ENCODE results near the gene CYP1B1.

The CYP1B1 gene

DNA sequence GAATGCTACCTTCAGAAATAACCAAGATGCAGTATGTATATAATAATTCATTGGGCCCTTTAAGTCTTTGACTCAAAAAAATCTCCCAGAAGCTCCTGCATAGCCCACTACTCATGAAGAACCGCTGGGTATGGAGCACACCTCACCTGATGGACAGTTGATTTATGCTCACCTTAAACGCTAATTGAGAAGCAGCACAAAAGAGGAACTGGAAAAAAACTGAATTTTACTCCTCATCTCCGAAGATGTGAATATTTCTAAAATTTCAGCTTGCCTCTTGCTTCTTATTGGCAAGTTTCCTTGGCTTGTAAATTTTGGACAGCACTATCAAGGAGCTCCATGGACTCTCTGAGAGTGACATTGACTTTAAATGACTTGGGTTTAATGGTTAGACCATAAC is 5.5 kb downstream of the CYP1B1 start:
- Histone ChIP-seq H3K27ac (ENCODE audit: low read depth, low read length, poor library complexity, severe bottlenecking) (no peak overlapping the region), H2AFZ (ENCODE audit: low read length) (no peak overlapping the region), H3K27me3 (ENCODE audit: insufficient read depth, low read length) (no peaks in the 10 kb centered on the region), H3K4me1 (ENCODE audit: insufficient read depth, low read length, severe bottlenecking) (no peaks in the 10 kb centered on the region), H3K9me2 (ENCODE audit: low read depth, low read length) (no peaks in the 10 kb centered on the region), H3K9ac (ENCODE audit: low read length) (no peak overlapping the region), H3K9me3 (ENCODE audit: low read length) (no peaks in the 10 kb centered on the region), H3K79me2 (ENCODE audit: insufficient read depth, low read length) (no peaks in the 10 kb centered on the region), H3K36me3 (ENCODE audit: insufficient read depth, low read length) (no peaks in the 10 kb centered on the region), H3K4me2 (ENCODE audit: low read length) (no peak overlapping the region), H3F3A (ENCODE audit: insufficient read depth, low read length) (no peaks in the 10 kb centered on the region), H4K20me1 (ENCODE audit: insufficient read depth, low read length) (no peaks in the 10 kb centered on the region), H3K4me3 (ENCODE audit: low read depth, low read length, poor library complexity, severe bottlenecking) (no peak overlapping the region)
- TF ChIP-seq EZH2 (IDR thresholded peaks at IDR 0.05; ENCODE audit: borderline replicate concordance, low read length): no peak
- TF ChIP-seq, protein P1, sequence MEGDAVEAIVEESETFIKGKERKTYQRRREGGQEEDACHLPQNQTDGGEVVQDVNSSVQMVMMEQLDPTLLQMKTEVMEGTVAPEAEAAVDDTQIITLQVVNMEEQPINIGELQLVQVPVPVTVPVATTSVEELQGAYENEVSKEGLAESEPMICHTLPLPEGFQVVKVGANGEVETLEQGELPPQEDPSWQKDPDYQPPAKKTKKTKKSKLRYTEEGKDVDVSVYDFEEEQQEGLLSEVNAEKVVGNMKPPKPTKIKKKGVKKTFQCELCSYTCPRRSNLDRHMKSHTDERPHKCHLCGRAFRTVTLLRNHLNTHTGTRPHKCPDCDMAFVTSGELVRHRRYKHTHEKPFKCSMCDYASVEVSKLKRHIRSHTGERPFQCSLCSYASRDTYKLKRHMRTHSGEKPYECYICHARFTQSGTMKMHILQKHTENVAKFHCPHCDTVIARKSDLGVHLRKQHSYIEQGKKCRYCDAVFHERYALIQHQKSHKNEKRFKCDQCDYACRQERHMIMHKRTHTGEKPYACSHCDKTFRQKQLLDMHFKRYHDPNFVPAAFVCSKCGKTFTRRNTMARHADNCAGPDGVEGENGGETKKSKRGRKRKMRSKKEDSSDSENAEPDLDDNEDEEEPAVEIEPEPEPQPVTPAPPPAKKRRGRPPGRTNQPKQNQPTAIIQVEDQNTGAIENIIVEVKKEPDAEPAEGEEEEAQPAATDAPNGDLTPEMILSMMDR (IDR thresholded peaks at IDR 0.05; ENCODE audit: low read length): no peak

DNA sequence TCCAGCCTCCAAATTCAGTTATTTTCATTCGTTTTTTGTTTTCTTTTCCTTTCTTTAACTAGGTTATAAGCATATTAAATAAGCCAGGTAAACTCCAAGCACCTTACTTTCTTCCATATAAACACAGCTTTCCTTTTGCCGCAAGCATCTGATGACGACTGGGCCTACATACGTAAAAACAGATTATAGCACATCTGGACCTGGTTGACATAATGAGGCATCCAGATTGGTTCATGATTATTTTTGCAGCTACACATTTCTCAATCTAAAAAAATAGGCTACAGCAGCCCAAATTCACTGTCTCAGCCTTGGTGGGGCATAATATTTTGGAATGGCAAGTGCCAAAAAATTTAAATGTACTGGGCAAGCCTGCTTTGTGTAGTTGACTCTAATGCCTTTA is 7.7 kb downstream of the CYP1B1 start:
- H3K79me2 ChIP-seq (ENCODE audit: insufficient read depth, low read length): no peaks in the 10 kb centered on the region
- no peak overlapping the region for H3K4me2 ChIP-seq (ENCODE audit: low read length)
- no peaks in the 10 kb centered on the region for H3F3A ChIP-seq (ENCODE audit: insufficient read depth, low read length)
- no peak overlapping the region for H3K9ac ChIP-seq (ENCODE audit: low read length)
- no peaks in the 10 kb centered on the region for H3K36me3 ChIP-seq (ENCODE audit: insufficient read depth, low read length)
- no peaks in the 10 kb centered on the region for H3K9me2 ChIP-seq (ENCODE audit: low read depth, low read length)
- no peak overlapping the region for H2AFZ ChIP-seq (ENCODE audit: low read length)
- no peak for TF ChIP-seq EZH2 (IDR thresholded peaks at IDR 0.05; ENCODE audit: borderline replicate concordance, low read length)
- TF ChIP-seq, protein P1 (IDR thresholded peaks at IDR 0.05; ENCODE audit: low read length): no peak
- H3K27ac ChIP-seq (ENCODE audit: low read depth, low read length, poor library complexity, severe bottlenecking): no peak overlapping the region
- no peaks in the 10 kb centered on the region for H3K9me3 ChIP-seq (ENCODE audit: low read length)
- H4K20me1 ChIP-seq (ENCODE audit: insufficient read depth, low read length): no peaks in the 10 kb centered on the region
- no peak overlapping the region for H3K4me3 ChIP-seq (ENCODE audit: low read depth, low read length, poor library complexity, severe bottlenecking)
- H3K4me1 ChIP-seq (ENCODE audit: insufficient read depth, low read length, severe bottlenecking): no peaks in the 10 kb centered on the region
- no peaks in the 10 kb centered on the region for H3K27me3 ChIP-seq (ENCODE audit: insufficient read depth, low read length)

DNA sequence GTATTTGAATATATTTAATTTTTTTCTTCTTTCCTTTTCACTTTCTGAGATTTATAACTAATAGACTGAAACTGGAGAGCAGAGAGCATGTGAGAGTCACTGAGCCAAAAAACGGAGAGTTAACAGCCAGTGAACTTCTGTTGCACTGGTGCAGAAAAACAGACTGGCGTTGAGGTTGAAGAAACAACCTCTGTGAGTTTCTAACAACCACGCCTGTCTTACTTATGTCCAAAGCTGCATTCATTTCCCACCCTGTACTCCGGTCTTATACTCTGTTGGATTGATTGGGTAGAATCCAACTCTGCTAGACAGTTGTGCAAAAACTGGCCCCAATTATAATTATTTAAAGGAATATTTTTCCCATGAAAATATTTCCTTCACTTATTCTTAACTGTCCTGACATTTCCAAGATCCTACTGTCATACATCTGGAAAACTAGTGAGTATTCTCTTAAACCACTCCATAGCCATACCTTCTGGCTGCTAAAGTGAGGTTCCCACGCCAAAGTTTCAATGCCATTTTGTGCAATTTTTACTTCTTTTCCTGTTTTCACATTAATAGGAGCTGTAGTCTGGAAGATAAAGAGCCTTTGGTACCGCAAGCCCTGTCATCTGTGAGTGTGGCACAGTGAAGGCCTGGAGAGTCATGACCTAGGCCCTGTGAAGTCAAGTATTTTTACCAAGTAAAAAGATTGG is 9.4 kb downstream of the CYP1B1 start:
- no peak overlapping the region for H3K4me3 ChIP-seq (ENCODE audit: low read depth, low read length, poor library complexity, severe bottlenecking)
- H3K36me3 ChIP-seq (ENCODE audit: insufficient read depth, low read length): no peaks in the 10 kb centered on the region

More for the DNA sequence above, 9.4 kb downstream of the CYP1B1 start:
- no peaks in the 10 kb centered on the region for H4K20me1 ChIP-seq (ENCODE audit: insufficient read depth, low read length)
- H3K79me2 ChIP-seq (ENCODE audit: insufficient read depth, low read length): no peaks in the 10 kb centered on the region
- no peak overlapping the region for H3K9ac ChIP-seq (ENCODE audit: low read length)
- H3K4me2 ChIP-seq (ENCODE audit: low read length): no peak overlapping the region
- H3K9me2 ChIP-seq (ENCODE audit: low read depth, low read length): no peaks in the 10 kb centered on the region
- no peak overlapping the region for H2AFZ ChIP-seq (ENCODE audit: low read length)
- H3K27me3 ChIP-seq (ENCODE audit: insufficient read depth, low read length): no peaks in the 10 kb centered on the region
- no peaks in the 10 kb centered on the region for H3K9me3 ChIP-seq (ENCODE audit: low read length)
- H3F3A ChIP-seq (ENCODE audit: insufficient read depth, low read length): no peaks in the 10 kb centered on the region
- no peak for TF ChIP-seq EZH2 (IDR thresholded peaks at IDR 0.05; ENCODE audit: borderline replicate concordance, low read length)
- TF ChIP-seq, protein P1 (IDR thresholded peaks at IDR 0.05; ENCODE audit: low read length): no peak
- no peaks in the 10 kb centered on the region for H3K4me1 ChIP-seq (ENCODE audit: insufficient read depth, low read length, severe bottlenecking)
- H3K27ac ChIP-seq (ENCODE audit: low read depth, low read length, poor library complexity, severe bottlenecking): no peak overlapping the region

Data from OCI-LY1 (cell line).